Astrocyte (in vitro differentiated cells and primary cell): ENCODE measurements around the gene FAM3D.

Experiments used
- CTCF ChIP-seq: IDR thresholded peaks from 2 replicates; pipeline ENCODE4 v1.5.1; 2011; ENCODE audit warnings: low read depth, mild to moderate bottlenecking, inconsistent platforms, low read length, moderate library complexity; ENCODE audit not compliant: insufficient read depth
- EZH2 ChIP-seq: IDR thresholded peaks from 2 replicates; pipeline ENCODE4 v1.6.1; 2012; ENCODE audit warnings: mild to moderate bottlenecking, low read length, inconsistent platforms; ENCODE audit not compliant: insufficient read depth

GRCh38 chr3:58645726-58646125, 20.8 kb downstream of the FAM3D start:
- no peak for TF ChIP-seq CTCF
- no peak for TF ChIP-seq EZH2
